Hepatic stellate cell (primary cell): Measurements from ENCODE around the gene NT5C1B.

Experiments used
- DNase-seq: peaks from one replicate; pipeline ENCODE4 v3.0.0; 2011; ENCODE audit warnings: low spot score

The NT5C1B gene

DNA sequence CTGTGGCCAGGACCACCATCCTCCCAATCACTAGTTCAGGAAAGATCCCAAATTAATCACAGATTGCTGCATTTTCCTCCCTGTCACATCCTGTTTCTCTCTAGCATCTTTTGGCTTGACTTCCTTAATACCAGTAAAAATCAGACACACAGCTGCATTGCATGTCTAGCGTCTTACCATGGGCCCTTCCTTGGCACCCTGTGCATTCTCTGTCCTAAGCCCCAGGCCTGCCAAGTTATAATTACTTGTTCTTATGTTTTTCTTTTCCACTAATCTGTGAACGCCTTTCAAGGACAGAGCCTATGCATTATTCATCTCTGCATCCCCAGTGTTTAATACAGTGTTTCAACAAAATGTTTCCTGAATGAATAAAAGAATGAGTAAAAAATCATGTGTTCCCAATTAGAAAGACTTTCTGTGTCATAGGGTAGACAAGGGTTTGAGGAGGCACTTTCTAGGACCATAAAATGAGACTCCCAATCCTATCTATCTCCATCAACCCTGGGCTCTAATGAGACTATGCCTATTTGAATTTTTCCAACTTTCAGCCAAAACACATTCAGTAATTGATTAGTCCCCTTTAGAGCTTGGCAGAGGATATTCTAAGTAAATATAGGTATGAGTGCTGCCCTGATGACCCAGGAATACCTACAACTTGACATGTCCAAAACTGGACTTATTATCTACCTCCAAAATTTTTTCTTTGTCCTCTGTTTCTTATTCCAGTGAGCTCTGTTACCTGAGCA is 10.3 kb upstream of the NT5C1B start:
- no peak for DNase-seq

- no peak for DNase-seq
These were observed 9.6 kb upstream of the NT5C1B start for GRCh38 chr2:18598848-18599484.

DNA sequence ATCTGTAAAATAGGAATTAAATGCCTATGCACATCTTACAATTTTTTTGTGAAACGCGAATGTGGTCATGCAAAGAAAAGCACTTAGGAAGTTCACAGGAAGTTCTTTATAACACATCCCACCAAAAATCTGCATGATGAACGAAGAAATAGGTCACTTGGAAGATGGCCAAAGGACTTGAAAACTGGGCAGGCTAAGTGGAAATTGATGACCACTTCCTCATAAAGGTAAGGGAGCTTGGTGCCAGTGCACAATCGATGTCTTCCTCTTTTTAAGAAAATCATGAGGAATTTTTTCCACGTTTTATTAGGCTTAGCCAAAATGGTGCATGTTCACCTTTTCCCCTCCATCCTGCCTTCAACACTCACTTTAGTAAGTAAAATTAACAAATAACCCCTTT is 8.2 kb upstream of the NT5C1B start:
- DNase-seq, result no peak

DNA sequence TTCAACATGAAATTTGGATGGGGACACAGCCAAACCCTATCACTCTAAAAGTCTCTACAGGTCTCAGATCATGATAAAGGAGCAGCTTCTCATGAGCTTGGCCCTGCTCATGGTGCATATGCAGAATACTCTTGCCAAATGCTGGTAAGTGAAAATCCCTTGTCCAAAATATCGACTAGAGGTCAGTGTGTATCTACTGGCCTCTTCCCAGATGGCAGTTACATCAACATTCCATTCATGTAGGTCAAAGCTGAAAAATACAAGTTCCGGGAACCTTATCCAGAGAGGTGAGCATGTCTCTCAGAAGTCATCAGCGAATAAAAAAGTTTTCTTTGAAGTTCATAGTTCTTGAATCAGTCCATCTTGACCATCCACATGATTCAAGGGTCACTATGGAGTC is 7.6 kb upstream of the NT5C1B start:
- no peak for DNase-seq

- no peak for DNase-seq
These were observed 4.1 kb upstream of the NT5C1B start for GRCh38 chr2:18593496-18593895.

- DNase-seq, result no peak
These were observed 3.0 kb upstream of the NT5C1B start for GRCh38 chr2:18592372-18592771.

DNA sequence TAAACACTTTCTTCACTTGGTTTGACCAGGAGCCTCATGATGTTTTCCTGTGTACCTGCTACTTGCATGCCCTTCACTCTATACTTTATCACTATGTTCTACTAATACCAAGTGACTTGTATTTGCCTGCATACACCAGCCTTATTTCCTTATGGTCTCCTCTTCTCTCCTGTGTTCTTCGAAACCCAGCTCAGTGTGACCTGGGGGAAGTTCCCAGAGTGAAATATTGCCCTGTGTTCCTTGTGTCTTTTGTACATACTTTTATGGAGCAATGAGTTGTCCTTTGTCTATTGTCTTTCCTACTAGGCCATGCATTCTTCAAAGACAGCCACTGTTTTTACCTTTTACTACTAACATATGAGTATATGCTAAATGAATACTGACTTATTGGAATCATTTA is 567 bp downstream of the NT5C1B start:
- DNase-seq, result no peak

GRCh38 chr2:18588049-18588448 is 1.3 kb downstream of the NT5C1B start:
- no peak for DNase-seq

DNA sequence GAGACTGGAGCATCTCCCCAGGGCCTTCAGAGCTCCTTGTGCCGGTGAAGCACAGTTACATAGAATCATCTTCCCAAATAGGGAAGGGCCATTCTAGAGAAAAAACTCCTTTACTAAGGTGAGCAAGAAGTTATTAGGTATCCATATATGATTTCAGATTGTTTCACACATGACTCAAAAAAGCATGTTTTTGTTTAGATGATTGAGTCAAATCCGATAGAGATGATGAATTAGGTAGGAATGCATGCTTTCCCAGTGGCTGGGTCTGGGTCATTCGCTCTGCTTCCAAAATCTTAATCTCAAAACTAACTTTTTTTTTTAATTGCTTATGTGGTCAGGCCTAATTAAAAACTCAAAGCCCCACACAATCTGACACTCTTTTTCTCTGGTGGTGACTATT is 3.8 kb downstream of the NT5C1B start:
- no peak for DNase-seq

GRCh38 chr2:18584608-18584954 is 4.8 kb downstream of the NT5C1B start:
- DNase-seq, result no peak

DNA sequence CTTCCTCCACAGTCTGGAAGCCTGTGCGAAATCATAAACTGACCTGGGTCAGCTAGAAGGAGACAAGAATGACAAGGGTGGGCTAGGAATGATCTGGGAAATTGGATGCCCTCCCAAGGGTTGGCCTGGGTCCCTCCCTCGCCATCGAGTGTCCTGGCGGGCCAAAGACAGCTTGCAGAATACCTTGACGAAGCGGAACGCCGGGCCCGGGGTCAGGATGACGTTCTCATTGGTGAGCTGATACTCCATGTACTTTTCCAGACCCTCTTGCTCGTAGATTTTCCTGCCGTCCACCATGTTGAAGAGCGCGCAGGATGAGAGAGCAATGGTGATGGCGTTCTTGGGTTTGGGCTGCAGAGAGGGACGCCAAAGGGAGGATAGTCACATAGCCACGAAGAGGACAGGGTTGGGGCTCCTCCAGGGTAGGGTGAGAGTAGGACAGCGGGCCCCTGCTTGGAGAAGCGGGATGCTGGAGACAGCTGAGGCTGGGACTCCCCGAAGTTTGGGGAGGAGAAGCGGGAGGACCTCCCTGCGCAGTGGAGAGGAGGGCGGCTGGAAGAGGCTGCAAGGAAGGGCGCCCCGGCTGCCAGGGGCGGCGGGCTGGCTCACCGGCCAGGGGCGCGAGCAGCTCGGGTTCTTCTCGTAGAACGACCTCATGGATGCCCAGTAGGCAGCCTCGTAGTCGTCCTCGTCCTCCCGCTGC is 5.3 kb downstream of the NT5C1B start:
- no peak for DNase-seq

DNA sequence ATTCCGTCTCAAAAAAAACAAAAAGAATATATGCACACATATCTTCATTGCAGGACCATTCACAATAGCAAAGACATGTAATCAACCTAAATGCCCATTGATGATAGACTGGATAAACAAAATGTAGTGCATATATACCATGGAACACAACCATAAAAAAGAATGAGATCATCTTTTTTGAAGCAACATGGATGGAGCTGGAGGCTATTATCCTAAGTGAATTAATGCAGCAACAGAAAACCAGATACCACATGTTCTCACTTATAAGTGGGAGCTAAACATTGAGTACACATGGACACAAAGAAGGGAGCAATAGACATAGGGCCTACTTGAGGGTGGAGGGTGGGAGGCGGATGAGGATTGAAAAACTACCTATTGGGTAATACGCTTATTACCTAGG is 8.8 kb downstream of the NT5C1B start:
- DNase-seq, result no peak

GRCh38 chr2:18578033-18578432 is 11.3 kb downstream of the NT5C1B start:
- DNase-seq, result no peak

- no peak for DNase-seq
These were observed 23.1 kb downstream of the NT5C1B start for GRCh38 chr2:18566145-18566769.

DNA sequence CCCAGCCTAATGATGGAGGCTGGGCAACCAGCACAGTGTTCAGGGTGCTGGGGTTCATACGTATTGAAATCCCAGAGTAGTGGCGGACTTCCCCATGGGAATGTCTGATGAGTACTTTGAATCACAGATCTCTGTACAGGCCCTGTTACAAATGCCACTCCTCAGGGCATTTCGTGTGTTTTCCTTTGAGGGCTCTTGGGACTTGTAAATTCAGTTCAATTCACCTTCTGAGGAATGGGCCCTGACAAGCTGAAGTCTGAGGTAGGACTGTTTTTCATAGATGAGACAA is 28.6 kb downstream of the NT5C1B start:
- no peak for DNase-seq

GRCh38 chr2:18560031-18560796 is 29.2 kb downstream of the NT5C1B start, which contains the start of gene RDH14:
TSS of gene RDH14 (minus strand) at chr2:18560653. CDS start at chr2:18560572, 81 bp downstream.
- peak; percentile 79 for DNase-seq

DNA sequence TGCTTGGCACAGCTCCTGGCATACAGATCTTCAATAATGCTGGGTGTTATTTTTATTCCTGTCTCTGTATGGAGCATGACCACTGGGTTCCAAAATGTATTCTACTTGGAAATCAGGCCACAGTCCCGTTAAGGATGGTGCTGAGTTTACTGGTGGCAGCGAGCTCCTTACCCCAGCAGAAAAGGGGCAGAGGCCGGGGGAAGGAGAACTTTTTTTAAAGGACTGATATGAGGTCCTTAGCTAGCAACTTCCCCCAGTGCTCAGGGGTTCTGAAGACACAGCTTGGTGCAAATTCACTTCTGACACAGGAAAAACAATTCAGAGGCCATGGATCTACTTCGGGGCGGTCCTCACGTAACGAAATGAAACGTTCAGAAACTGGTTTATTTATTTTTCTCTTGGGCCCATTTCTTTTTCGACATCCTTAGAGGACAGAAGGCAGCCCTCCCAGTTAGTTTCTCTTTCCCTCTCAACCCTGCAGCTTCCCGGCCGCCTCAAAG is 29.8 kb downstream of the NT5C1B start:
- no peak for DNase-seq

- no peak for DNase-seq
These were observed 30.9 kb downstream of the NT5C1B start for GRCh38 chr2:18558458-18558857.

- no peak for DNase-seq
These were observed 32.2 kb downstream of the NT5C1B start for GRCh38 chr2:18557121-18557520.

DNA sequence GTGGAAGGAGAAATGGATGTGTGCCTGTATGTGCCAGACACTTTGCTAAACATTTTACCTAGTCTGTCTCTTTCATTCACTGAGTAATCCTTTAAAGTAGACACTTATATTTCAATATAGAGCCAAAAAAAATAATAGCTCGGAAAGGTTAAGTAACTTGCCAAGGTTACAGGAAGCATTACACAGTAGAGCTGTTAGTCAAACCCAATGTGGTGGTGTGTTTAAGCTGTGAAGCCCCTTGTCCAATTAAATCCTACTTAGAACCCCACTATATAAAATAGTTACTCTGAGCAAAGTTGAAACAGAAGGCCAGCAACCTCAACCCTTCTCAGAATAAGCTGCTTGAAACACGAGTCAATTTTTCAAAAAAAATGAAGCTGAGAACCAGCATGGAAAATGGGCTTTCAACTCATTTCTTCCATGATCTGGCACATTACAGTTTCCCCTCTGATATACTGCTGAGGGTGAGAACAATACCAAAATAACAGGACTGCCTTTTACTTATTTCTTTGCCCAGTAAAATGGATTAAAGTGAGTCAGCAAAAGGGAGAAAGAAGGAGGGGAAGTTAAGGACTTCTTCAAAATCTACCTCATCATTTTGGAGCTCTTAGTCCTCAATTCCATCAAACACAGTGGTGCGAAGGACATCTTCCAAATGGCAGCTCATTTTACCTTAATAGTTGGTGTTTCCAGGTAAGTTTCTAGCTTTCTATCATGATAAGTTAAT is 36.9 kb downstream of the NT5C1B start:
- DNase-seq, result no peak

DNA sequence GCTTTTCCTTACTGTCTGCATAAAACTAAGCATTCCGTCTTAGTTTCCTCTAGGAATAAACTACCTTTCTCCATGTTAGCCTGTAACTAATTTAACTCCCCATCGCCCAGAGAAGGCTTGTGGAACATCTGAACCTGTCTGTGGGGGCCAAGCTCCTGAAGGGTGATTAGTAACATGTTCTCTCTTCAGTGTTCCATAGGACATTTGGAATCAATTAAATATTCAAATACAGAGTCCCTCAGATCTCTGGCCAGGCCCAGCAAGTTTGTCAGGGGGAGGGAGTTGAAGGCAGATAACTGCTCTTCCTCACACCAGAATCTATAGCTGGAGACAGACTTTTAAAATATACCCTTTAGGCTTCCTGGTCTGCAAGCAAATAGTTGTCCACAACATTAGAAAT is 37.7 kb downstream of the NT5C1B start:
- no peak for DNase-seq
